H1 (cell line): ENCODE data around the gene DNASE1L1. TPM values are rescaled to one million over a fixed set of nuclear protein-coding genes. Genes with fewer than 3 reads are reported as not detected.

Experiments
- BRCA1 ChIP-seq: IDR thresholded peaks from 2 replicates; pipeline ENCODE4 v1.6.1; 2012; ENCODE audit warnings: low read depth, low read length, improper control_type of control experiment
- CBX5 ChIP-seq: fragments of 300-800, 300-1000 bp; sonication (generic); IDR thresholded peaks from 2 replicates; pipeline ENCODE4 v1.7.1; 2016; ENCODE audit warnings: antibody characterized with exemption, low read length, low read depth
- CEBPB ChIP-seq: IDR thresholded peaks from 2 replicates; pipeline ENCODE4 v1.6.1; 2012; ENCODE audit warnings: low read depth, low read length
- CHD2 ChIP-seq: IDR thresholded peaks from 2 replicates; pipeline ENCODE4 v1.6.1; 2012; ENCODE audit warnings: low read length, improper control_type of control experiment
- JUN ChIP-seq: IDR thresholded peaks from 2 replicates; pipeline ENCODE4 v1.6.1; 2011; ENCODE audit warnings: low read depth, mild to moderate bottlenecking, improper control_type of control experiment, low read length
- MAFK ChIP-seq: IDR thresholded peaks from 2 replicates; pipeline ENCODE4 v1.6.1; 2012; ENCODE audit warnings: low read depth, mild to moderate bottlenecking, improper control_type of control experiment, low read length
- polyA plus RNA-seq, 7 experiments: library from polyadenylated mRNA; depleted of rRNA in 3 of 7; stranded (reverse) in 5 of 7; unstranded in 2 of 7; fragments of >200 nt in 5 of 7; fragments of 200-250 nt in 2 of 7; gene quantifications; 1 replicate in 5 of 7; 2 replicates in 1 of 7; 4 replicates in 1 of 7; pipeline versions ENCODE4 v1.2.1 to v1.2.3, GENCODE V29; 2011 to 2013; ENCODE audit warnings: missing spikeins in 2 of 7, mixed read lengths in 2 of 7
- total RNA-seq: library from RNA; stranded (reverse); fragmentation: NEBNext Ultra II Directional; extraction: Animal tissue kit (Norgen Biotek cat#: 25700); gene quantifications from 2 replicates; pipeline ENCODE4 v1.2.1, GENCODE V29; 2021
- TF ChIP-seq, protein P1 (sequence below): fragments of 300-600 bp; sonication (generic); IDR thresholded peaks from 2 replicates; pipeline ENCODE4 v1.7.1; 2012; ENCODE audit warnings: low read length, moderate library complexity, mild to moderate bottlenecking, inconsistent platforms; ENCODE audit not compliant: insufficient replicate concordance

Gene DNASE1L1
- total and polyA plus RNA-seq, 2 of the 8 experiments (the other 6 are each of a cell fraction or from before 2014, with no cell fraction given), result 8.7 to 30.0 TPM

GRCh38 chrX:154431341-154431740, 22.3 kb upstream of the DNASE1L1 start (continued):
- TF ChIP-seq, protein P1, sequence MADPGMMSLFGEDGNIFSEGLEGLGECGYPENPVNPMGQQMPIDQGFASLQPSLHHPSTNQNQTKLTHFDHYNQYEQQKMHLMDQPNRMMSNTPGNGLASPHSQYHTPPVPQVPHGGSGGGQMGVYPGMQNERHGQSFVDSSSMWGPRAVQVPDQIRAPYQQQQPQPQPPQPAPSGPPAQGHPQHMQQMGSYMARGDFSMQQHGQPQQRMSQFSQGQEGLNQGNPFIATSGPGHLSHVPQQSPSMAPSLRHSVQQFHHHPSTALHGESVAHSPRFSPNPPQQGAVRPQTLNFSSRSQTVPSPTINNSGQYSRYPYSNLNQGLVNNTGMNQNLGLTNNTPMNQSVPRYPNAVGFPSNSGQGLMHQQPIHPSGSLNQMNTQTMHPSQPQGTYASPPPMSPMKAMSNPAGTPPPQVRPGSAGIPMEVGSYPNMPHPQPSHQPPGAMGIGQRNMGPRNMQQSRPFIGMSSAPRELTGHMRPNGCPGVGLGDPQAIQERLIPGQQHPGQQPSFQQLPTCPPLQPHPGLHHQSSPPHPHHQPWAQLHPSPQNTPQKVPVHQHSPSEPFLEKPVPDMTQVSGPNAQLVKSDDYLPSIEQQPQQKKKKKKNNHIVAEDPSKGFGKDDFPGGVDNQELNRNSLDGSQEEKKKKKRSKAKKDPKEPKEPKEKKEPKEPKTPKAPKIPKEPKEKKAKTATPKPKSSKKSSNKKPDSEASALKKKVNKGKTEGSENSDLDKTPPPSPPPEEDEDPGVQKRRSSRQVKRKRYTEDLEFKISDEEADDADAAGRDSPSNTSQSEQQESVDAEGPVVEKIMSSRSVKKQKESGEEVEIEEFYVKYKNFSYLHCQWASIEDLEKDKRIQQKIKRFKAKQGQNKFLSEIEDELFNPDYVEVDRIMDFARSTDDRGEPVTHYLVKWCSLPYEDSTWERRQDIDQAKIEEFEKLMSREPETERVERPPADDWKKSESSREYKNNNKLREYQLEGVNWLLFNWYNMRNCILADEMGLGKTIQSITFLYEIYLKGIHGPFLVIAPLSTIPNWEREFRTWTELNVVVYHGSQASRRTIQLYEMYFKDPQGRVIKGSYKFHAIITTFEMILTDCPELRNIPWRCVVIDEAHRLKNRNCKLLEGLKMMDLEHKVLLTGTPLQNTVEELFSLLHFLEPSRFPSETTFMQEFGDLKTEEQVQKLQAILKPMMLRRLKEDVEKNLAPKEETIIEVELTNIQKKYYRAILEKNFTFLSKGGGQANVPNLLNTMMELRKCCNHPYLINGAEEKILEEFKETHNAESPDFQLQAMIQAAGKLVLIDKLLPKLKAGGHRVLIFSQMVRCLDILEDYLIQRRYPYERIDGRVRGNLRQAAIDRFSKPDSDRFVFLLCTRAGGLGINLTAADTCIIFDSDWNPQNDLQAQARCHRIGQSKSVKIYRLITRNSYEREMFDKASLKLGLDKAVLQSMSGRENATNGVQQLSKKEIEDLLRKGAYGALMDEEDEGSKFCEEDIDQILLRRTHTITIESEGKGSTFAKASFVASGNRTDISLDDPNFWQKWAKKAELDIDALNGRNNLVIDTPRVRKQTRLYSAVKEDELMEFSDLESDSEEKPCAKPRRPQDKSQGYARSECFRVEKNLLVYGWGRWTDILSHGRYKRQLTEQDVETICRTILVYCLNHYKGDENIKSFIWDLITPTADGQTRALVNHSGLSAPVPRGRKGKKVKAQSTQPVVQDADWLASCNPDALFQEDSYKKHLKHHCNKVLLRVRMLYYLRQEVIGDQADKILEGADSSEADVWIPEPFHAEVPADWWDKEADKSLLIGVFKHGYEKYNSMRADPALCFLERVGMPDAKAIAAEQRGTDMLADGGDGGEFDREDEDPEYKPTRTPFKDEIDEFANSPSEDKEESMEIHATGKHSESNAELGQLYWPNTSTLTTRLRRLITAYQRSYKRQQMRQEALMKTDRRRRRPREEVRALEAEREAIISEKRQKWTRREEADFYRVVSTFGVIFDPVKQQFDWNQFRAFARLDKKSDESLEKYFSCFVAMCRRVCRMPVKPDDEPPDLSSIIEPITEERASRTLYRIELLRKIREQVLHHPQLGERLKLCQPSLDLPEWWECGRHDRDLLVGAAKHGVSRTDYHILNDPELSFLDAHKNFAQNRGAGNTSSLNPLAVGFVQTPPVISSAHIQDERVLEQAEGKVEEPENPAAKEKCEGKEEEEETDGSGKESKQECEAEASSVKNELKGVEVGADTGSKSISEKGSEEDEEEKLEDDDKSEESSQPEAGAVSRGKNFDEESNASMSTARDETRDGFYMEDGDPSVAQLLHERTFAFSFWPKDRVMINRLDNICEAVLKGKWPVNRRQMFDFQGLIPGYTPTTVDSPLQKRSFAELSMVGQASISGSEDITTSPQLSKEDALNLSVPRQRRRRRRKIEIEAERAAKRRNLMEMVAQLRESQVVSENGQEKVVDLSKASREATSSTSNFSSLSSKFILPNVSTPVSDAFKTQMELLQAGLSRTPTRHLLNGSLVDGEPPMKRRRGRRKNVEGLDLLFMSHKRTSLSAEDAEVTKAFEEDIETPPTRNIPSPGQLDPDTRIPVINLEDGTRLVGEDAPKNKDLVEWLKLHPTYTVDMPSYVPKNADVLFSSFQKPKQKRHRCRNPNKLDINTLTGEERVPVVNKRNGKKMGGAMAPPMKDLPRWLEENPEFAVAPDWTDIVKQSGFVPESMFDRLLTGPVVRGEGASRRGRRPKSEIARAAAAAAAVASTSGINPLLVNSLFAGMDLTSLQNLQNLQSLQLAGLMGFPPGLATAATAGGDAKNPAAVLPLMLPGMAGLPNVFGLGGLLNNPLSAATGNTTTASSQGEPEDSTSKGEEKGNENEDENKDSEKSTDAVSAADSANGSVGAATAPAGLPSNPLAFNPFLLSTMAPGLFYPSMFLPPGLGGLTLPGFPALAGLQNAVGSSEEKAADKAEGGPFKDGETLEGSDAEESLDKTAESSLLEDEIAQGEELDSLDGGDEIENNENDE, result no peak
- TF ChIP-seq JUN, result no peak
- TF ChIP-seq CEBPB, result no peak
- no peak for TF ChIP-seq CBX5
- no peak for TF ChIP-seq MAFK
- TF ChIP-seq BRCA1, result no peak
- no peak for TF ChIP-seq CHD2
